Trophoblast cell (in vitro differentiated cells and primary cell): Measurements from ENCODE around the gene CHI3L2.

Experiments
- DNase-seq, 2 donors: peaks; one replicate each; pipeline ENCODE4 v3.0.0-alpha.2; 2016
- H2AFZ ChIP-seq: 2 replicates; pipeline ENCODE4 v1.6.1; 2013; ENCODE audit warnings: low read length, moderate library complexity, mild to moderate bottlenecking; ENCODE audit not compliant: insufficient read depth, poor library complexity
- H2AK5ac ChIP-seq: 2 replicates; pipeline ENCODE4 v1.6.1; 2013; ENCODE audit warnings: mild to moderate bottlenecking, low read length
- H2BK120ac ChIP-seq: 2 replicates; pipeline ENCODE4 v1.6.1; 2013; ENCODE audit warnings: low read length, mild to moderate bottlenecking, moderate library complexity; ENCODE audit not compliant: insufficient read depth, poor library complexity
- H2BK12ac ChIP-seq: 2 replicates; pipeline ENCODE4 v1.6.1; 2013; ENCODE audit warnings: mild to moderate bottlenecking, low read length, moderate library complexity
- H2BK5ac ChIP-seq: 2 replicates; pipeline ENCODE4 v1.6.1; 2013; ENCODE audit warnings: low read length, low read depth, moderate library complexity, mild to moderate bottlenecking; ENCODE audit not compliant: poor library complexity
- H3K14ac ChIP-seq: 2 replicates; pipeline ENCODE4 v1.6.1; 2013; ENCODE audit warnings: mild to moderate bottlenecking, low read length
- H3K18ac ChIP-seq: 2 replicates; pipeline ENCODE4 v1.6.1; 2013; ENCODE audit warnings: mild to moderate bottlenecking, low read length
- H3K23ac ChIP-seq: 2 replicates; pipeline ENCODE4 v1.6.1; 2013; ENCODE audit warnings: low read length
- H3K27ac ChIP-seq: 2 replicates; pipeline ENCODE4 v1.5.1; 2013; ENCODE audit warnings: low read depth, mild to moderate bottlenecking, inconsistent platforms, low read length, moderate library complexity
- H3K27me3 ChIP-seq: 2 replicates; pipeline ENCODE4 v1.6.1; 2013; ENCODE audit warnings: inconsistent platforms, mild to moderate bottlenecking, low read length, moderate library complexity; ENCODE audit not compliant: insufficient read depth
- H3K36me3 ChIP-seq, 2 experiments: 1 replicate in 1 of 2; 2 replicates in 1 of 2; pipeline ENCODE4 v1.6.1; 2013; ENCODE audit warnings: low read length in 2 of 2, mild to moderate bottlenecking in 2 of 2, moderate library complexity in 1 of 2; ENCODE audit not compliant: insufficient read depth in 2 of 2, control insufficient read depth in 1 of 2
- H3K4ac ChIP-seq: 2 replicates; pipeline ENCODE4 v1.6.1; 2013; ENCODE audit warnings: low read depth, mild to moderate bottlenecking, low read length, moderate library complexity
- H3K4me1 ChIP-seq, 2 experiments: 1 replicate in 1 of 2; 2 replicates in 1 of 2; pipeline ENCODE4 v1.6.1; 2013; ENCODE audit warnings: low read length in 2 of 2, mild to moderate bottlenecking in 2 of 2, moderate library complexity in 1 of 2; ENCODE audit not compliant: insufficient read depth in 2 of 2, control insufficient read depth in 1 of 2
- H3K4me2 ChIP-seq: 2 replicates; pipeline ENCODE4 v1.6.1; 2013; ENCODE audit warnings: inconsistent platforms, mild to moderate bottlenecking, low read length, moderate library complexity
- H3K4me3 ChIP-seq: 2 replicates; pipeline ENCODE4 v1.5.1; 2013; ENCODE audit warnings: mild to moderate bottlenecking, low read depth, low read length, inconsistent platforms
- H3K79me1 ChIP-seq: one replicate; pipeline ENCODE4 v1.6.1; 2013; ENCODE audit warnings: low read length
- H3K79me2 ChIP-seq: 2 replicates; pipeline ENCODE4 v1.6.1; 2013; ENCODE audit warnings: low read length, mild to moderate bottlenecking; ENCODE audit not compliant: control insufficient read depth, insufficient read depth, poor library complexity
- H3K9ac ChIP-seq: 2 replicates; pipeline ENCODE4 v1.6.1; 2013; ENCODE audit warnings: mild to moderate bottlenecking, low read length
- H3K9me3 ChIP-seq: 2 replicates; pipeline ENCODE4 v1.6.1; 2013; ENCODE audit warnings: low read depth, mild to moderate bottlenecking, control low read depth, inconsistent platforms, low read length; ENCODE audit not compliant: insufficient read depth
- H4K12ac ChIP-seq: 2 replicates; pipeline ENCODE4 v1.6.1; 2013; ENCODE audit warnings: low read depth, mild to moderate bottlenecking, low read length, moderate library complexity
- H4K8ac ChIP-seq: 2 replicates; pipeline ENCODE4 v1.6.1; 2013; ENCODE audit warnings: low read depth, mild to moderate bottlenecking, low read length, moderate library complexity
- H4K91ac ChIP-seq: one replicate; pipeline ENCODE4 v1.6.1; 2013; ENCODE audit warnings: low read depth, mild to moderate bottlenecking, low read length, moderate library complexity
- WGBS: extraction: QIAGEN DNeasy Blood & Tissue Kit; methylation state at CpG from one replicate; pipeline ENCODE4 v1.1.7; 2013; ENCODE audit warnings: missing lambda C conversion rate; ENCODE audit not compliant: insufficient read length, insufficient coverage; ENCODE audit errors: extremely low coverage; 5-methylcytosine and 5-hydroxymethylcytosine counted together

CHI3L2 gene

DNA sequence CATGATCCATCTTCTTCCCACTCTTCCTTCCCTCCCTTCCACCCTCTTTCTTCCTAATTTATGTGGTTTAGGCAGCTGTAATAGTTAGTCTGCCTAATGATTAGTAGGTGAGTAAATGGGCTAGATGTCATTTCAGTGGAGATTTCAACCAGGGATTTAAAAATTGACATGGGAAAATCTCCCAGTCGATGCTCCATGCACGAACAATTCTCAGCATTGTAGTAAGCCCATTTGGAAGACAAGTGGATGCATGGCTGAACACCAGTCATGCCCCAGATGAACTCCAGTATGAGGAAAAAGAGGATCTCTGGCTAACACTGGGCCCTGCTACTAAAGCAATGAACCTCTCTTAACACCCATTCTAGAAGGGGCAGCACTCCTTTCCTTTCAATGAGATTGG is 25.3 kb downstream of the CHI3L2 start:
- no peak overlapping the region for H3K18ac ChIP-seq
- H4K8ac ChIP-seq, result no peak overlapping the region
- no peaks in the 10 kb centered on the region for H3K79me2 ChIP-seq
- H3K4me3 ChIP-seq, result no peak overlapping the region
- no peak overlapping the region for H2BK5ac ChIP-seq
- no peak for DNase-seq
- no peaks in the 10 kb centered on the region for H3K27me3 ChIP-seq
- H2BK120ac ChIP-seq, result no peak overlapping the region
- H3K4ac ChIP-seq, result no peak overlapping the region
- no peak overlapping the region for H3K14ac ChIP-seq
- H3K79me1 ChIP-seq, result no peaks in the 10 kb centered on the region
- no peaks in the 10 kb centered on the region for H3K36me3 ChIP-seq
- peaks cover 1% of the 10 kb centered on the region for H3K9me3 ChIP-seq
- H3K27ac ChIP-seq, result no peak overlapping the region
- no peak overlapping the region for H2BK12ac ChIP-seq
- no peak overlapping the region for H2AFZ ChIP-seq
- no peak overlapping the region for H4K12ac ChIP-seq
- H3K4me1 ChIP-seq, result peaks cover 8% of the 10 kb centered on the region in 2 experiments
- H3K4me2 ChIP-seq, result no peak overlapping the region
- WGBS, result no CpG with 5 or more reads among the region's 2 CpGs
- H4K91ac ChIP-seq, result no peak overlapping the region
- H3K23ac ChIP-seq, result no peak overlapping the region
- H3K9ac ChIP-seq, result no peak overlapping the region
- no peak overlapping the region for H2AK5ac ChIP-seq

DNA sequence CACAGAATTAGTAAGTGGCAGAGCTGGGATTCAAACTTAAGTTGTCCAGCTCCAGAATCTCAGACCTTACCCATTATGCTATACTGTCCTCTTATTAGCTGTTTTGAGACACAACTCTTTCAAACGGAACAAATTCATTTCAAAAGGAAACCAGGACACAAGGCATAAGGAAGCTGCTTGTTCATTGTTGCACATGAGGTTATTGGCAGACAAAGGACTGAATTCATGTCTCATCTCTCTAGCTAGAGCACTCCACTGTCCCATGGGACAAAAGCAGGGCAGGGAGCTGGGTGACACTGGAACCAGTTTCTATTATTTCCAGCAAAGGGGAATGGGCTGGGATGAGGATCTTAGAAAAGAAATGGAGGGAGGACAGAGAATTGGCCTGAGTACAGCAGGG is 26.4 kb downstream of the CHI3L2 start:
- H3K36me3 ChIP-seq, result no peaks in the 10 kb centered on the region
- H3K18ac ChIP-seq, result no peak overlapping the region
- no peak overlapping the region for H2AFZ ChIP-seq
- H3K4me1 ChIP-seq, result peaks cover 8% of the 10 kb centered on the region in 2 experiments
- H4K8ac ChIP-seq, result no peak overlapping the region
- H3K27ac ChIP-seq, result no peak overlapping the region
- no peak overlapping the region for H4K12ac ChIP-seq
- H3K14ac ChIP-seq, result no peak overlapping the region
- no peaks in the 10 kb centered on the region for H3K79me2 ChIP-seq
- WGBS, result no CpG with 5 or more reads among the region's 1 CpG
- H2AK5ac ChIP-seq, result no peak overlapping the region
- H3K4me2 ChIP-seq, result no peak overlapping the region
- no peak overlapping the region for H3K9ac ChIP-seq
- H3K79me1 ChIP-seq, result no peaks in the 10 kb centered on the region
- H4K91ac ChIP-seq, result no peak overlapping the region
- H2BK120ac ChIP-seq, result no peak overlapping the region
- H3K9me3 ChIP-seq, result peaks cover 1% of the 10 kb centered on the region
- no peak overlapping the region for H3K23ac ChIP-seq
- no peak overlapping the region for H2BK5ac ChIP-seq
- no peak overlapping the region for H3K4ac ChIP-seq
- no peaks in the 10 kb centered on the region for H3K27me3 ChIP-seq
- no peak for DNase-seq
- H2BK12ac ChIP-seq, result no peak overlapping the region
- no peak overlapping the region for H3K4me3 ChIP-seq

DNA sequence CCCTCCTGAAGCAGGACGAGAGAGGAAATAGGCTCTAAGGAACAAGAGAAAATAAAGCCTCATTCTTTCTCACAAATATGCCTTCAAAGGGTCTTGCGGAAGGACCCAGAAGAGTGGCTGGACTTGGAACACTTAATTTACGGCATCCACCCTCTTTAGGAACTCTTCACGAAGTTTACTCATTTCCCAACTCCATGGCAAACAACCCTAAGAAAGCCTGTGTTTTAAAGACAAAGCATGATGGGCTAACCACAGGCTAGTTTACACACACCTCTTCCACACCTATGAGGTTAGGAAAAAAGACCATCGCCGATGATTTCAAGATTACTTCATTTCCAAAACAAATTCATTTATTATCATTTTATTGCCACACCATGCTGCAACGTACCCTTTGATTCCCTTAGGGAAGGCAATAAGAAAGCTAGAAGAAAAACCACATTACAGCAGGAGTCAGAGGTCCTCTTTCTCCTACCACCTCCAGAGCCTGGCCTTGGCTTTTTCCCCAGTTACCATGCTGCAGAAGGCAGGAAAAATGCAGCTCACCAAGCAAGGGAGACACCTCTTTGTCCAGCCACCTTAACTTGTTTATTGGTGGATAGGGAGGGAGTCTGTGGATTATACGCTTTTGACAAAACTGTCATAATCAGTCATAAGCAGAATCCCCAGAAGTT is 29.6 kb downstream of the CHI3L2 start:
- no peak overlapping the region for H2BK12ac ChIP-seq
- no peak overlapping the region for H3K4ac ChIP-seq
- H3K4me1 ChIP-seq, result peaks cover 3% of the 10 kb centered on the region in 2 experiments
- H2AK5ac ChIP-seq, result no peak overlapping the region
- H3K27me3 ChIP-seq, result no peaks in the 10 kb centered on the region
- no peak overlapping the region for H2AFZ ChIP-seq
- no peak overlapping the region for H3K4me3 ChIP-seq
- H3K79me1 ChIP-seq, result no peaks in the 10 kb centered on the region
- no peaks in the 10 kb centered on the region for H3K9me3 ChIP-seq
- H4K91ac ChIP-seq, result no peak overlapping the region
- no peaks in the 10 kb centered on the region for H3K36me3 ChIP-seq
- DNase-seq, result no peak
- H3K23ac ChIP-seq, result no peak overlapping the region
- H2BK120ac ChIP-seq, result no peak overlapping the region
- 100% methylated on average over 1 of the region's 8 CpGs for WGBS
- H3K14ac ChIP-seq, result no peak overlapping the region
- no peak overlapping the region for H3K4me2 ChIP-seq
- no peak overlapping the region for H4K8ac ChIP-seq
- no peak overlapping the region for H3K9ac ChIP-seq
- no peak overlapping the region for H4K12ac ChIP-seq
- H3K27ac ChIP-seq, result no peak overlapping the region
- no peak overlapping the region for H3K18ac ChIP-seq
- no peaks in the 10 kb centered on the region for H3K79me2 ChIP-seq
- H2BK5ac ChIP-seq, result no peak overlapping the region

DNA sequence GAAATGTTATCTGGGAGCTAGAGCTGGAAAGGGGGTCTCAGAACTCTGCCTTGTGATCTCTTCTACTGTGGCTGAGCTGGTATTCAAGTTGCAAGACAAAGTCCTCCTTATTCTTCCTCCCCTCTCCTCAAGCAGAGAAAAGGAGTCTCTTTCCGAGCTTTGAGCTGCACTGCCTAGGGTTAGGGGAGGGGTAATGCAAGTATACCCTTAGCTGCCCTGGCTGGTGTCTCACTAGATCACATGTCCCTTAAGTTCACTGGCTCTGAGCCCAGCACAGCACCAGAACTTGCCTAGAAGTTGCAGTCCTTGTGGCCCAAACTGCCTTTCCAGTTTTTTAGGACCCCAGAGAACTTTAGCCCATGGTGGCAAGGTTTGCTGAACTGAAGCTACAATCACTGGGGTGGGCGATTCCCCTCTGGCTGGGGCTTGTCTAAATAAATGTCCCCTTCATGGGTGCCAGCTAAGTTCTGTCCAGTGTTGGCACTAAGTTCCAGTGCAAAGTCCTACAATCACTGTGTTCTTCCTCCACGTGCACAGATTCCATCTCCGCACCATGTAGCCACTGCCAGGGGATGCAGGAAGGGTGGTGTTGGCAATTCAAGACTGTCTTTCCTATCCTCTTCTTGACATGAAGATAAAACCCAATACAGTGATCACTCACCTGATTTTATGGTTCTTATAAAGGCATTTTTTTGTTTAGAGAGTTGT is 40.4 kb downstream of the CHI3L2 start:
- no peak overlapping the region for H2AK5ac ChIP-seq
- no peak for DNase-seq
- H3K79me1 ChIP-seq, result no peaks in the 10 kb centered on the region
- no peak overlapping the region for H3K18ac ChIP-seq
- H2BK5ac ChIP-seq, result no peak overlapping the region
- H4K91ac ChIP-seq, result no peak overlapping the region
- no peak overlapping the region for H3K4ac ChIP-seq
- no CpG with 5 or more reads among the region's 4 CpGs for WGBS
- H2BK120ac ChIP-seq, result no peak overlapping the region
- no peak overlapping the region for H4K12ac ChIP-seq
- no peaks in the 10 kb centered on the region for H3K4me1 ChIP-seq
- no peaks in the 10 kb centered on the region for H3K27me3 ChIP-seq
- H2BK12ac ChIP-seq, result no peak overlapping the region
- H3K36me3 ChIP-seq, result no peaks in the 10 kb centered on the region
- no peak overlapping the region for H3K27ac ChIP-seq
- H3K23ac ChIP-seq, result no peak overlapping the region
- no peak overlapping the region for H2AFZ ChIP-seq
- no peak overlapping the region for H4K8ac ChIP-seq
- H3K4me2 ChIP-seq, result no peak overlapping the region
- no peaks in the 10 kb centered on the region for H3K9me3 ChIP-seq
- H3K14ac ChIP-seq, result no peak overlapping the region
- H3K79me2 ChIP-seq, result no peaks in the 10 kb centered on the region
- H3K9ac ChIP-seq, result no peak overlapping the region
- no peak overlapping the region for H3K4me3 ChIP-seq
